Measurements from ENCODE around the gene TTL. TPM values are rescaled to one million over a fixed set of nuclear protein-coding genes. Genes with fewer than 3 reads are reported as not detected.
"Not testable (repeated sequence)": the region's sequence is repeated elsewhere in the genome, so short reads cannot be mapped to it uniquely, and the experiment has no call there.

TTL gene
- total and polyA plus RNA-seq, 7 donors: 3.6 to 29.6 (median 16.5) TPM

- H3K4me3 ChIP-seq; DNase-seq; H3K27me3 ChIP-seq; H3K9me3 ChIP-seq; H3K36me3 ChIP-seq; H3K4me1 ChIP-seq; intact Hi-C loops (cut with DNase I); H3K27ac ChIP-seq: not testable (repeated sequence)
- WGBS, 2 donors: 85 to 95% methylated on average over 10 of the region's 10 CpGs
These were observed 45.0 kb upstream of the TTL start for GRCh38 chr2:112436993-112437392.

- H3K4me3 ChIP-seq; H3K4me1 ChIP-seq; H3K27ac ChIP-seq; DNase-seq; intact Hi-C loops (cut with DNase I); H3K27me3 ChIP-seq; H3K36me3 ChIP-seq; H3K9me3 ChIP-seq: not testable (repeated sequence)
- WGBS, 2 donors: 73 to 83% methylated on average over 16 of the region's 16 CpGs
These were observed 44.5 kb upstream of the TTL start for GRCh38 chr2:112437405-112437831.

- H3K27me3 ChIP-seq; H3K4me3 ChIP-seq; H3K27ac ChIP-seq; DNase-seq; intact Hi-C loops (cut with DNase I); H3K9me3 ChIP-seq; H3K4me1 ChIP-seq; H3K36me3 ChIP-seq: not testable (repeated sequence)
- WGBS, 2 donors: 75 to 83% methylated on average over 6 of the region's 6 CpGs
These were observed 43.2 kb upstream of the TTL start for GRCh38 chr2:112438603-112439261.

GRCh38 chr2:112444256-112444655 is 37.7 kb upstream of the TTL start:
- intact Hi-C loops (cut with DNase I); DNase-seq; H3K4me1 ChIP-seq; H3K9me3 ChIP-seq; H3K4me3 ChIP-seq; H3K36me3 ChIP-seq; H3K27ac ChIP-seq; H3K27me3 ChIP-seq: not testable (repeated sequence)
- WGBS, 2 donors: 100% methylated on average over 1 of the region's 1 CpG; no CpG with 5 or more reads in 1 of the 2 donors

GRCh38 chr2:112449854-112450253 is 32.1 kb upstream of the TTL start:
- Histone ChIP-seq H3K27me3 (no peaks in the 10 kb centered on the region), H3K4me3 (no peak overlapping the region), H3K9me3 (peaks cover 0 to 4% (median 2%) of the 10 kb centered on the region in 4 donors), H3K4me1 (no peaks in the 10 kb centered on the region), H3K27ac (no peak overlapping the region), H3K36me3 (no peaks in the 10 kb centered on the region)
- TF ChIP-seq EP300 (IDR thresholded peaks at IDR 0.05) (no peak), CTCF (IDR thresholded peaks at IDR 0.05) (no peak), POLR2A (IDR thresholded peaks at IDR 0.05) (no peak), POLR2AphosphoS5 (IDR thresholded peaks at IDR 0.05) (no peak)
- no peak for DNase-seq
- 91 to 93% methylated on average over 4 of the region's 4 CpGs for WGBS, 2 donors
- intact Hi-C loops (cut with DNase I): no loop called here

GRCh38 chr2:112451317-112451716 is 30.6 kb upstream of the TTL start:
- TF ChIP-seq CTCF (IDR thresholded peaks at IDR 0.05): no peak
- TF ChIP-seq POLR2AphosphoS5 (IDR thresholded peaks at IDR 0.05): no peak
- TF ChIP-seq POLR2A (IDR thresholded peaks at IDR 0.05): no peak
- no peak for TF ChIP-seq EP300 (IDR thresholded peaks at IDR 0.05)
- H3K36me3 ChIP-seq: no peaks in the 10 kb centered on the region
- H3K9me3 ChIP-seq: peaks cover 0 to 4% (median 2%) of the 10 kb centered on the region in 4 donors
- no peak overlapping the region for H3K4me3 ChIP-seq
- H3K27ac ChIP-seq: no peak overlapping the region
- intact Hi-C loops (cut with DNase I): no loop called here
- no peak for DNase-seq
- H3K27me3 ChIP-seq: no peaks in the 10 kb centered on the region
- WGBS, 2 donors: 95 to 96% methylated on average over 1 of the region's 1 CpG
- H3K4me1 ChIP-seq: no peaks in the 10 kb centered on the region

- no peaks in the 10 kb centered on the region for H3K4me1 ChIP-seq
- intact Hi-C loops (cut with DNase I): no loop called here
- no peak overlapping the region for H3K4me3 ChIP-seq
- no peaks in the 10 kb centered on the region for H3K27me3 ChIP-seq
- peaks cover 0 to 4% (median 1%) of the 10 kb centered on the region in 4 donors for H3K9me3 ChIP-seq
- H3K27ac ChIP-seq: no peak overlapping the region
- no peaks in the 10 kb centered on the region for H3K36me3 ChIP-seq
- TF ChIP-seq CTCF (IDR thresholded peaks at IDR 0.05) (no peak), POLR2A (IDR thresholded peaks at IDR 0.05) (no peak), EP300 (IDR thresholded peaks at IDR 0.05) (no peak)
- no peak for DNase-seq
These were observed 27.4 kb upstream of the TTL start for GRCh38 chr2:112454586-112454985.

Data from sigmoid colon (tissue), 7 donors.